Activated naive CD4-positive, alpha-beta T cell treated with anti-CD3 and anti-CD28 coated beads for 36 hours (primary cell): ENCODE results near the gene RXRA. TPM values are rescaled to one million over a fixed set of nuclear protein-coding genes. Genes with fewer than 3 reads are reported as not detected.
A peak's percentile ranks its signal among the peaks of the same experiment; 100 is the strongest.

Source experiments
- CTCF ChIA-PET: fragments of 350-600 bp; sonication (Branson Sonifier 250); formaldehyde crosslinking; loops from one replicate; lab custom pipeline; 2021; ENCODE audit warnings: antibody characterized with exemption; lab: Charles Lee
- DNase-seq: peaks from one replicate; pipeline ENCODE4 v3.0.0-alpha.2; 2020
- H3K27ac Mint-ChIP-seq: one replicate; pipeline ENCODE4 v1.8.0; 2021; ENCODE audit warnings: mild to moderate bottlenecking, mixed read lengths
- H3K27me3 Mint-ChIP-seq: one replicate; pipeline ENCODE4 v1.8.0; 2021; ENCODE audit warnings: low read depth, mixed read lengths
- H3K36me3 Mint-ChIP-seq: one replicate; pipeline ENCODE4 v1.8.0; 2021; ENCODE audit warnings: low read depth, mixed read lengths
- H3K4me1 Mint-ChIP-seq: one replicate; pipeline ENCODE4 v1.8.0; 2021; ENCODE audit warnings: low read depth, mixed read lengths
- H3K4me3 Mint-ChIP-seq: one replicate; pipeline ENCODE4 v1.8.0; 2021; ENCODE audit warnings: mild to moderate bottlenecking, moderate library complexity, mixed read lengths
- H3K9me3 Mint-ChIP-seq: one replicate; pipeline ENCODE4 v1.8.0; 2021; ENCODE audit warnings: mixed read lengths
- intact Hi-C: fragments of 100-400 bp; cut with micrococcal nuclease; formaldehyde crosslinking; loops from one replicate; pipeline ENCODE4 v1.15.1; 2023
- total RNA-seq, 2 experiments: library from RNA; stranded (reverse); gene quantifications; one replicate each; pipeline ENCODE4 v1.2.3, GENCODE V29; 2021

RXRA gene
- total RNA-seq, 2 experiments from 2014 or later: 2.1 to 2.2 TPM

- intact Hi-C loops: no loop called here
- no peak overlapping the region for H3K27ac Mint-ChIP-seq
Observed at GRCh38 chr9:134440636-134441226, 114.5 kb downstream of the RXRA start.

GRCh38 chr9:134441227-134442084 lies 115.2 kb downstream of the RXRA start:
- no peak for DNase-seq
- intact Hi-C loops: loop anchor here (2.0 kb wide), 1 partner anchor 51 kb away; no protein-coding TSS in a partner anchor
- H3K27ac Mint-ChIP-seq: no peak overlapping the region
- no peaks in the 10 kb centered on the region for H3K36me3 Mint-ChIP-seq
- CTCF ChIA-PET: interaction anchor here (0.6 to 2.8 kb wide), 8 partner anchors 9 to 271 kb away, joined by 3 to 29 read pairs (median 7); no protein-coding TSS in a partner anchor
- H3K4me1 Mint-ChIP-seq: peaks cover 12% of the 10 kb centered on the region
- H3K9me3 Mint-ChIP-seq: no peaks in the 10 kb centered on the region
- no peak overlapping the region for H3K4me3 Mint-ChIP-seq
- H3K27me3 Mint-ChIP-seq: peaks cover 10% of the 10 kb centered on the region

More at GRCh38 chr9:134440636-134441226, 114.5 kb downstream of the RXRA start:
- no peak for DNase-seq
- no peaks in the 10 kb centered on the region for H3K9me3 Mint-ChIP-seq
- H3K4me3 Mint-ChIP-seq: no peak overlapping the region
- CTCF ChIA-PET: interaction anchor here (0.6 kb wide), 1 partner anchor 44 kb away, joined by 3 read pairs; no protein-coding TSS in a partner anchor
- no peaks in the 10 kb centered on the region for H3K36me3 Mint-ChIP-seq
- peaks cover 12% of the 10 kb centered on the region for H3K4me1 Mint-ChIP-seq
- H3K27me3 Mint-ChIP-seq: peaks cover 10% of the 10 kb centered on the region

GRCh38 chr9:134442085-134442474 lies 115.8 kb downstream of the RXRA start:
- CTCF ChIA-PET: interaction anchor here (0.7 to 2.8 kb wide), 12 partner anchors 9 to 273 kb away, joined by 3 to 29 read pairs (median 6); no protein-coding TSS in a partner anchor
- no peak for DNase-seq
- H3K9me3 Mint-ChIP-seq: no peaks in the 10 kb centered on the region
- no peaks in the 10 kb centered on the region for H3K36me3 Mint-ChIP-seq
- intact Hi-C loops: loop anchor here (2.0 kb wide), 1 partner anchor 51 kb away; no protein-coding TSS in a partner anchor
- no peak overlapping the region for H3K27ac Mint-ChIP-seq
- H3K4me3 Mint-ChIP-seq: no peak overlapping the region
- peaks cover 10% of the 10 kb centered on the region for H3K27me3 Mint-ChIP-seq
- H3K4me1 Mint-ChIP-seq: peaks cover 12% of the 10 kb centered on the region

- peak; percentile 63 for DNase-seq
- intact Hi-C loops: loop anchor here (1.0 to 2.0 kb wide), 3 partner anchors 52 to 272 kb away; no protein-coding TSS in a partner anchor
- Mint-ChIP-seq H3K4me1 (peaks cover 12% of the 10 kb centered on the region), H3K36me3 (no peaks in the 10 kb centered on the region), H3K27ac (no peak overlapping the region), H3K27me3 (peaks cover 10% of the 10 kb centered on the region), H3K9me3 (no peaks in the 10 kb centered on the region), H3K4me3 (no peak overlapping the region)
- CTCF ChIA-PET: interaction anchor here (0.7 to 2.8 kb wide), 17 partner anchors 8 to 274 kb away, joined by 3 to 29 read pairs (median 5); no protein-coding TSS in a partner anchor
Observed at GRCh38 chr9:134442486-134443173, 116.4 kb downstream of the RXRA start.

GRCh38 chr9:134443174-134444037 lies 117.2 kb downstream of the RXRA start:
- Mint-ChIP-seq H3K9me3 (no peaks in the 10 kb centered on the region), H3K36me3 (no peaks in the 10 kb centered on the region), H3K4me3 (no peak overlapping the region), H3K27me3 (peaks cover 10% of the 10 kb centered on the region), H3K4me1 (peaks cover 12% of the 10 kb centered on the region), H3K27ac (no peak overlapping the region)
- CTCF ChIA-PET: interaction anchor here (0.6 to 2.8 kb wide), 18 partner anchors 9 to 274 kb away, joined by 3 to 29 read pairs (median 4); no protein-coding TSS in a partner anchor
- intact Hi-C loops: loop anchor here (1.0 to 2.0 kb wide), 3 partner anchors 53 to 273 kb away; no protein-coding TSS in a partner anchor
- peak; percentile 92 for DNase-seq

GRCh38 chr9:134444038-134444315 lies 117.7 kb downstream of the RXRA start:
- Mint-ChIP-seq H3K27ac (no peak overlapping the region), H3K4me3 (no peak overlapping the region), H3K9me3 (peaks cover 3% of the 10 kb centered on the region), H3K4me1 (peaks cover 12% of the 10 kb centered on the region), H3K36me3 (no peaks in the 10 kb centered on the region), H3K27me3 (peaks cover 10% of the 10 kb centered on the region)
- CTCF ChIA-PET: interaction anchor here (0.6 to 2.8 kb wide), 9 partner anchors 48 to 273 kb away, joined by 3 to 29 read pairs (median 6); no protein-coding TSS in a partner anchor
- intact Hi-C loops: no loop called here
- DNase-seq: no peak

- CTCF ChIA-PET: no interaction called here
- H3K27ac Mint-ChIP-seq: no peak overlapping the region
Observed at GRCh38 chr9:134445000-134445399, 118.7 kb downstream of the RXRA start.

GRCh38 chr9:134449180-134449916 lies 123.1 kb downstream of the RXRA start:
- peak; percentile 87 for DNase-seq
- no peaks in the 10 kb centered on the region for H3K27me3 Mint-ChIP-seq
- H3K9me3 Mint-ChIP-seq: peaks cover 8% of the 10 kb centered on the region
- no peak overlapping the region for H3K27ac Mint-ChIP-seq
- H3K4me3 Mint-ChIP-seq: no peak overlapping the region
- peaks cover 3% of the 10 kb centered on the region for H3K4me1 Mint-ChIP-seq
- peaks cover 1% of the 10 kb centered on the region for H3K36me3 Mint-ChIP-seq
- CTCF ChIA-PET: interaction anchor here (0.6 to 2.0 kb wide), 18 partner anchors 9 to 1099 kb away, joined by 3 to 7 read pairs (median 3); no protein-coding TSS in a partner anchor
- intact Hi-C loops: loop anchor here (1.0 to 5.0 kb wide), 4 partner anchors 193 to 409 kb away; partner anchors contain the start of gene COL5A1

More at GRCh38 chr9:134445000-134445399, 118.7 kb downstream of the RXRA start:
- DNase-seq: no peak
- intact Hi-C loops: loop anchor here (5.0 kb wide), 1 partner anchor 197 kb away; the partner anchor contains the start of gene COL5A1
- Mint-ChIP-seq H3K4me1 (peaks cover 15% of the 10 kb centered on the region), H3K4me3 (no peak overlapping the region), H3K27me3 (peaks cover 10% of the 10 kb centered on the region), H3K9me3 (peaks cover 8% of the 10 kb centered on the region), H3K36me3 (peaks cover 1% of the 10 kb centered on the region)

- H3K4me3 Mint-ChIP-seq: no peak overlapping the region
- H3K4me1 Mint-ChIP-seq: peaks cover 12% of the 10 kb centered on the region
- no peaks in the 10 kb centered on the region for H3K27me3 Mint-ChIP-seq
- H3K27ac Mint-ChIP-seq: no peak overlapping the region
- DNase-seq: no peak
- peaks cover 1% of the 10 kb centered on the region for H3K36me3 Mint-ChIP-seq
- intact Hi-C loops: no loop called here
- CTCF ChIA-PET: interaction anchor here (0.6 kb wide), 1 partner anchor 919 kb away, joined by 3 read pairs; no protein-coding TSS in a partner anchor
- peaks cover 8% of the 10 kb centered on the region for H3K9me3 Mint-ChIP-seq
Observed at GRCh38 chr9:134451700-134452458, 125.6 kb downstream of the RXRA start.

- Mint-ChIP-seq H3K36me3 (peaks cover 1% of the 10 kb centered on the region), H3K27ac (no peak overlapping the region)
Observed at GRCh38 chr9:134452728-134453127, 126.5 kb downstream of the RXRA start.

More at GRCh38 chr9:134452728-134453127, 126.5 kb downstream of the RXRA start:
- Mint-ChIP-seq H3K27me3 (no peaks in the 10 kb centered on the region), H3K9me3 (peaks cover 8% of the 10 kb centered on the region), H3K4me3 (no peak overlapping the region), H3K4me1 (peaks cover 17% of the 10 kb centered on the region)
- CTCF ChIA-PET: interaction anchor here (1.1 kb wide), 1 partner anchor 281 kb away, joined by 3 read pairs; no protein-coding TSS in a partner anchor
- DNase-seq: no peak
- intact Hi-C loops: no loop called here
